HG03558 (cell line): ENCODE results near the gene ZNHIT1.
"Not testable (repeated sequence)": the region's sequence is repeated elsewhere in the genome, so short reads cannot be mapped to it uniquely, and the experiment has no call there.

Experiments
- ATAC-seq: cut with Tn5 transposase; IDR thresholded peaks from one replicate; pipeline ENCODE4 v1.9.1; 2021; ENCODE audit warnings: moderate number of reproducible peaks; ENCODE audit not compliant: unreplicated experiment; ENCODE audit errors: extremely low read depth

Gene ZNHIT1

DNA sequence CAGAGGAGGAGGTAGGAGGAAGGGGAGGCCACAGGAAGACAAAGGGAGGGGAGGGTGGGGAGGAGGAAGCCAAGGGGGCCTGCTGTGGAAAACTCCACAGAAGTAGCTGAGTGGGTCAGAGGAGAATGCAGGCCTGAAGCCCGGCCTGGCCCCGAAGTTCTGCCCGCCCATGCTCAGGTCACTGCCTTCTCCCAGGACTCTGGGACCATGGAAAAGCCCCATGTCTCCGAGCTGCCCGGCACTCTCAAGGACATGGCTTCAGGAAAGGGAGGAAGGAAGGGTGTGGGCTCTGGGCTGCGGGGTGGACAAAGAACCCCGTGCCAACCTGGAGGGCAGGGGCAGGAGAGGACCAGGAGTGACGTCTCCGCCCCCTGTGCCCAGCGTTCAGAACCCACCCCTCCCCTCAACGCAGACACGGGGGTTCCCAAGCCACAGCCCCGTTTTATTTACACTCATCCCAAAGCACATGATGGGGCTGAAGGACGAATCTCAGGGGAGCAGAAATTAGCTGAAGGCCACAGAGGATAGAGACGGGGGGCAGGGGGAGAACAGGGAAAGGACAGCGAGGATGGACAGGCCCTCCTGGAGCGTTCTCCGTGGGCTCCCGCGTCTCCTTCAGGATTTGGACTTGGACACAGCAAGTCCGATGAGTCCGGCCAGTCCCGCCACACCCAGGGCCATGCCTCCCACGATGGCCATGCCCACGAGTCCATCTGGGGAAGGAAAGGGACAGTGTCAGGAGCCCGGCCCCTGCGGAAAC lies 21.4 kb downstream of the ZNHIT1 start:
- ATAC-seq, result no peak

DNA sequence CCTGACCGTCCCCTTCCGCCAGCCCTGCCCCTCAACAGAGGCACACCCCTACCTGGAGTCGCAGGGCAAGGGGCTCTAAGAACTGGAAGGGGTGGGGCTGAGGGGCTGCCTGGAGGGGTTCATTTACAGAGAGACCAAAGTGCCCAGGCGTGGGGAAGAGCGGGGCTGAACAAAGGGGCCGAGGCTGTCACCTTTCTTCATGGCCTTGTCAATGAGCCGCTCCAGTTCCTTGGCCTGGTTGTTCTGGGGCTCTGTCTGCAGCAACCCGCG lies 21.9 kb downstream of the ZNHIT1 start:
- ATAC-seq, result no peak

DNA sequence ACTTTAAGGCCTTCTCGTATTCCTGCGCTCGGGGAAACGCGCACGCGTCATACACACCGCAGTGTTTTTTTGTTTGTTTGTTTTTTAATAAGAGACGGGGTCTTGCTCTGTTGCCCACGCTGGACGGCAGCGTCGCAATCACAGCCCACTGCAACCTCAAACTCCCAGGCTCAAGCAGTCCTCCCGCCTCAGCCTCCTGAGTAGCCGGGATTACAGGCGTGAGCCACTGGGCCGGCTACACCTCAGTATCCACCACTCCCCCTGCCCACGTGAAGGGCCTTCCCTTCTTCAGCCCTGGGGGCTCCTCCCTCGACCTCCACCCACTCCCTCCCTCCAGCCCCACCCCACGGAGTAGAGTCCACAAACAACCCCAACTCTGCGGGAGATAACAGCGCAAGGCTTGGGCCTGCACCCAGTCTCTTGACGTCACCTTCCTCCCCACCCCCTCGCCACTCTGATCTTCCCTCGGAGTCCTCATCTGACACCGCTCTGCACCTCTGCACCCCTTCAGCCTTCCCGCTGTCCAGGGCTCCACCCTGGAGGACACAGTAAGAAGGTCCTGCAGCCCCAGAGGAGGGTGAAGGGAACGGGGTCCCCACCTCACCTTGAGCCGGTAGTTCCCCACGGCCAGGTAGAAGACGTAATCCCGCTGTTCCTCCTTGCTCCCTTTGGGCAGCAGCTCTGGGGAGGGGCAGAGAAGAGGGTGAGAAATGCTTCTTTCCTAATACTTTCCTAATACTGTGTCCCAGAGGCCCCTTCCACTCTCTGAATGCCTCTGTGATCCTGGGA lies 22.5 kb downstream of the ZNHIT1 start:
- no peak for ATAC-seq

DNA sequence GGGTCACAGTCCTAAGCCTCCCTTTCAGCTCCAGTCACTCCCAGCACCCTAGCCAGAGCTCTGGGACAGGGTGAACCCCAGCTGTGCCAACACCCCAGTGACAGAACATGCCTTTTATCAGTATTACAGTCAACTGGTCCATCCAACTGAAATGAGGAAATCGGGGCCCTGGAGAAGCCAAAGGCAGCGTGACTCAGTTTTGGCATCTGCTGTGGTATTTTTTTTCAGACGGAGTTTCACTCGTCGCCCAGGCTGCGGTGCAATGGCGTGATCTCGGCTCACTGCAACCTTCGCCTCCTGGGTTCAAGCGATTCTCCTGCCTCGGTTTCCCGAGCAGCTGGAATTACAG lies 23.0 kb downstream of the ZNHIT1 start:
- ATAC-seq, result no peak

DNA sequence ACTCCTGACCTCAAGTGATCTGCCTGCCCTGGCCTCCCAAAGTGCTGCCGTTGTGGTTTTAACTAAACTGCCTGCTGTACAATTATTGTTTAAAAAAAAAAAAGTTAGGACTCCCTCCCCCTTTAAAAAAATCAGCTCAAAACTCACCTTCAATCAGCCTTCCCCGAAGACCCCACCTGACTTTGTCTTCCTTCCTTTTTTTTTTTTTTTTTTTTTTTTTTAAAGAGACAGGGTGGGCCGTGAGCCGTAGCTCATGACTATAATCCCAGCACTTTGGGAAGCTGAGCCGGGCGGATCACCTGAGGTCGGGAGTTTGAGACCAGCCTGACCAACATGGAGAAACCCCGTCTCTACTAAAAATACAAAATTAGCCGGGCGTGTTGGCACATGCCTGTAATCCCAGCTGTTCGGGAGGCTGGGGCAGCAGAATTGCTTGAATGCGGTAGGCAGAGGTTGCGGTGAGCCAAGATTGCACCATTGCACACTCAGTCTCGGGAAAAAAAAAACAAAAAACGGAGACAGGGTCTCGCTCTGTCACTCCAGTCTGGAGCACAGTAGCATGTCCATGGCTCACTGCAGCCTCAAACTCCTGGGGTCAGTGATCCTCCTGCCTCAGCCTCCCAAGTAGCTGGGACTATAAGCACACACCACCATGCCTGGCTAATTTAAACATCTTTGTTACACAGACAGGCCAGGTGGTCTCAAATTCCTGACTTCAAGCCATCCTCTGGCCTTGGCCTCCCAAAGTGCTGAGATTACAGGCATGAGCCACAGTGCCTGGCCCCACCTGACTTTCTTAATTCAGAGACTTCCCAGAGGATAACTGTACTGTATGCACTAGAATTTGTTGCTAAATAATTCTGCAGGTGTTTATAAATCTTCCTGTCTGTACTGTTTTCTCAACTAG lies 23.7 kb downstream of the ZNHIT1 start:
- no peak for ATAC-seq

DNA sequence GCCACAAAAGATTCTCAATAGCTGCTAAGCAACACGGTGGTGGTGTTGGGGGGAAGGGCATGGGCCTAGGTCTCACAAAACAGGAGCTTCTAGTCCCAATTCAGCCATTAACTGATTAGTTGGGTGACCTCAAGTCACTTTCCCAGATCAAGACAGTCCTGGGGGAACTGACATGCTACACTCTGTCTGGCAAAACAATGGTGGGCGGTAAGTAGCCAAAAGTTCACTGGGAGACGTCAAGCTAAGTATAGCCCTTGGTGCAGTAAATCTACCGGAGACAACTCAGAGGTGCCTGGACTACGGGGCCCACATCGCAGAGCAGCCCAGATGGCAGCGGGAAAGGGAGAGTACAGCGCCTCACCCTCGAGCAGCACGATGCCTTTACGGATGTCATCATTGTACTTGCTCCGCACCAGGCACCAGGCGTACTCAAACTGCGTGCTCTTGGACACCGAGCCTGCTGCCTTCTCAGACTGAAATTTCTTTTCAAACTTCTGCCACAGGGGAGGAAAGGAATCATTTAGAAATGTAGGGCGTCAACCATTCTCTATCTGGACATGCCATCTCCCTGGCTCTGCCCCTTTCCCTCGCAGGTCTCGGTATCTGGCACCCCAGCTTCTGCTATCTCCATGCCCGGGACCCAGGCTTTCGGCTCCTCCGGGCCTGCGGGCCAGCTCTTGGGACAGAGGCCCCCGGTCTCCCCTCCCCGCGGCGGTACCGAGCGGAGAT lies 25.8 kb downstream of the ZNHIT1 start:
- no peak for ATAC-seq

DNA sequence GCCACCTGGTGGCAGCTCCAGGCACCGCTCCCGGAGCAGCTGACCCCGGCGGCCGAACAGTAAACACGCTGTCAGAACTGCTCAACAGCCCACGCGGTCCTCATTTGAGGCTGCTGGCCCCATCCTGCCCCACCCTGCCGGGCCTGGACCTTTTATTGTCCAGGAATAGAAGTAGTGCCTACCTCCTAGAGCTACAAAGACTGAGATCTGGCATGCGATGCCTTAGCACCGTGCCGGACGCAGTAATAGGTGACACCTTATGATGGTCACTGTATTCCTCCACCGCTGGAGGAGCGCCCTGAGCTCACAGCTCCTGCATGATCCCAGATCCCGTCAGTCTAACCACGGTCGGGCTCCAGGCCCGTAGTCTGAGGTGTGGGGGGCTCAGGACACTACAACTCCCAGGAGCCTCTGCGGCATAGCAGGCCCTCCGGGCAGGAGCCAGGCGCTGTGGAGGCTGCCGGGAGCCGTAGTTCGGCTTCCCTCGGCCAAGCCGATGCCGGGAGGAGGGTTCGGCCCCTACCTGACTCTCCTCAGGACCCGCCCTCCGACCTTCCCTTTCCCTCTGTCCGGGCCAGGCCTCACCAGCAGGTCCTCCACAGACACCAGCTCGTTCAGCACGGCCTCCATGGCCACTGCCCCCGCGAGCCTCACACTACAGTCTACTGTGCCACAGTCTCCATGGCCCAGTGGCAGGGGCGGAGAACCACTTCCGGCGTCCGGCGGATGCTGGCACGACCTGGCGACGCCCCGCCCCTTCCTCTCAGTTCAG lies 26.6 kb downstream of the ZNHIT1 start, which contains the start of gene FIS1:
FIS1 (minus strand) TSS at position 707 of the 772 bp plus-strand sequence; CDS start at position 630, 77 bp downstream.
- ATAC-seq, result peak; percentile 69

DNA sequence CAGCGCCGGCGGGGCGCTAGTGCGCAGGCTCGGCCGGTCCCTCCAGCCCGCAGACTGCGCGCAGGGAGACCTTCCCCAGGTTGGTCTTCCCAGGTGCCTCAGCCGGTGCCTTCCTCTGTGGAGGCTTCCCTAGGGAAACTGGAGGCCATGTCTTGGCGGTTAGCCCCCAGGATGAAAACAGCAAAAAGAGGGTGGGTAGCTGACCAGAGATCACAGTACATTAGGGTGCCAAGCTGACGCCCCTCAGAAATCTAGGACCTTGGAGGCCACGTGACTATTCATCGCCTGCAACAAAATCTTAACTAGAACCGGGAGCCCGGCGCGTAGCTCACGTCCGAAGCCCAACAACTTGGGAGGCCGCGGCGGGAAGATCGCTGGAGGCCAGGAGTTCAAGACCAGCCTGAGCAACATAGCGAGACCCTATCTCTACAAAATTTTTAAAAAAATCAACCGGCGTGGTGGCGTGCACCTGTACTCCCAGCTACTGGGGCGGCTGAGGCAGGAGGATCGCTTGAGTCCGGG lies 27.2 kb downstream of the ZNHIT1 start:
- ATAC-seq, result no peak

DNA sequence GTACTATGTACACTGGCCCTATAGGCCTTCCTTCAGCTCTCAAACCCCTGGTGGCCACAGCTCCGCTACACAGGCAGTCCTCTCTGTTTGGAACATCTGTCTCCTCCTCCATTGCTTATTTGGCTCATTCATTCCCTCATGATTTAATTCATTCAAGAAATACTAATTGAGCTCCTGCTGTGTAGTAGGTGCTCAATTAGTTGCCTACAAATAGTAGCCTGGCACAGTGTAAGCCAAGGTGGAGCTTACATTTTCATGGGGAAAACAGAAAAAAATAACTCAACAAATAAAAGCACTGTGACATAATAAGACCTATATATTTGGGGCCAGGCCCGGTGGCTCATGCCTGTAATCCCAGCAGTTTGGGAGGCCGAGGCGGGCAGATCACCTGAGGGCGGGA lies 30.3 kb downstream of the ZNHIT1 start:
- ATAC-seq, result no peak

DNA sequence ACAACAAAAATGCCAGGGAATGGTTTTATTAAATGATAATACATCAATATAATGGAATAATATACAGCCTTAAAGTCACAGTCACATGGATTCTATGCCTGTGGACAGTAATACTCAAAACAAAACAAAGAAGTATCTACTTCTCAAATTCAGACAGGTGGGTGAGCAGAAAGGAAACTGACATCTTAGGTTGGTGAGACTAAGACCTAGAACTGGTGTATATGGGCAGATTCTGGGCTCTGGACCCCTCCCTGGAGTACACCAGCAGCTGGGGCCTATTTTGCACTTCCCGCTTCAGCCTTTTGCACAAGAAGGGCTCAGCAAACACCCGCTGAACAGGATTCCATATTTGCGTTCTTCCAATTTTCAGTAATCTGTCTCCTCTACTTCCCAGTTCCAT lies 32.4 kb downstream of the ZNHIT1 start:
- ATAC-seq, result no peak

DNA sequence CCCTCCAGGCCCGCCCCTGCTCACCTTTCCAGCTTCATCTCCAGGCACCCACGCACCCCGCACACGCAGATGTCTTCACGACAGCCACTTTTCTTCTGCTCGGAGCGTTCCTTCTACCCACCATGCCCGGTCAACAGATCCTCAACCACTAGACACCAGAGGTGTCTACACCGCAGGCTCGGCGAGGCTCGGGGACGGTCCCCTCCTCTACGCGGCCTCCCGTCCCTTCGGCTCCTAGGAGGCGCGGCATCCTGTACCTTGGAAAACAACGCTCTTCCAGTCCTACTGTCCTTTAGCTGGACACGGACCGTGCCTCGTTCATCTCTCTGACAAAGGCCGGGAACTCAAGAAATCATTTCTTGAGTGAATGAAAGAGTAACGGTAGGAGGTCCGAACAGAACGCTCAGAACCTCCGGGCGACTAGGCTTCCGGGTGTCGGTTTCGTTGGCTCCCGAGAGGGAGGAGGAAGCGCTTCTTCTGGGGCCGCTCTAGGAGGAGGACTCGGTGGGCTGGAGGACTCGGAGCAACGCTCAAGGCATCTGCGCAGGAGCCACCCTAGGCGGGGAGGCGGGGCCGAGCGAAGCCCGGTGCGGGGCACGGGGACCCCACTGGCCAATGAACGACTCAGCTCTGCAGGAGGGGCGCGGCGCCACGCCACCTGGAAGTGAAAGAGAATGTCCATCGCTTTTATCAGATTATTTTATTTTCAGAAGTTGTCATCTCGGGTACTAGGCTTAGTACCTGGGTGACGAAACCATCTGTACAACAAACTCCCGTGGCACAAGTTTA lies 34.1 kb downstream of the ZNHIT1 start:
- ATAC-seq, result peak; percentile 86

DNA sequence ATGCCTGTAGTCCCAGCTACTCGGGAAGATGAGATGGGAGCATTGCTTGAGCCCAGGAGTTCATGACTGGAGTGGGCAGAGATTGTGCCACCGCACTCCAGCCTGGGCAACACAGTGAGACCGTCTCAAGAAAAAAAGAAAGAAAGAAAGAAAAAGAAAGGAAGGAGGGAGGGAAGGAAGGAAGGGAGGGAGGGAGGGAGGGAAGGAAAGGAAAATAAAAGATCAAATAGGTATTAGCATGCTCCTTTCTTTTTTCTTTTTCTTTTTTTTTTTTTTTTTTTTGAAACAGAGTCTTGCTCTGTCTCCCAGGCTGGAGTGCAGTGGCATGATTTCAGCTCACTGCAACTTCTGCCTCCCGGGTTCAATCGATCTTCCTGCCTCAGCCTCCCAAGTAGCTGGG lies 35.2 kb downstream of the ZNHIT1 start:
- ATAC-seq, result not testable (repeated sequence)

DNA sequence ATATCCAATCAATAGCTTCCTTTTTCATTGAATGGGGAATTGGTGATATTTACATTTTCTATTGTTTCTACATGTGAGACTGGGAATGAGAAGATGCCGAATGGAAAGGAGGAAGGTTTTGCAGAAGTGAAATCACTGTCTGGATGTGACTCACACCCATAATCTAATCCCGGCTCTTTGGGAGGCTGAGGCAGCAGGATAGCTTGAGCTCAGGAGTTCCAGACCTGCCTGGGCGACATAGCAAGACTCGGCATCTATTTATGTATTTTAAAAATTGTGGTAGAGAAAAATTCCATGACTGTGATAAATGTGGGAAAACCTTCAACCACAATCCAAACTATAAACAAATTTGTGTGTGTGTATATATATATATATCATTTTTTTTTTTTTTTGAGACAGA lies 37.8 kb downstream of the ZNHIT1 start:
- ATAC-seq, result no peak

DNA sequence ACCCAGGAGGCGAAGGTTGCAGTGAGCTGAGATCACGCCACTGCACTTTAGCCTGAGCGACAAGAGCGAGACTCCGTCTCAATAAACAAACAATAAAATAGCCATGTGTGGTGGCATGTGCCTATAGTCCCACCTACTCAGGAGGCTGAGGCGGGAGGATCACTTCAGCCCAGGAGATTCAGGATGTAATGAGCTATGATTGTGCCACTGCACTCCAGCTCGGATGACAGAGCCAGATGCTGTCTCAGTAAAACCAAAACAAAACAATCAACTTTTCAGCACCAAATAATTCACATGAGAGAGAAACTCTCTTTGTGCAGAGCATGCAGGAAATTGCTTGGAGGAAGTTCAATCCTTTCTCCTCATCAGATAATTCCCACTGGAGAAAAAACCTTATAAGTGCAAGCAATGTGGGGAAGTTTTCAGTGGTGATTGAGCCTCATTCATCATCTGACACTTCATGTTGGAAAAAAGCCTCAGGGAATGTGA lies 40.3 kb downstream of the ZNHIT1 start:
- ATAC-seq, result no peak

DNA sequence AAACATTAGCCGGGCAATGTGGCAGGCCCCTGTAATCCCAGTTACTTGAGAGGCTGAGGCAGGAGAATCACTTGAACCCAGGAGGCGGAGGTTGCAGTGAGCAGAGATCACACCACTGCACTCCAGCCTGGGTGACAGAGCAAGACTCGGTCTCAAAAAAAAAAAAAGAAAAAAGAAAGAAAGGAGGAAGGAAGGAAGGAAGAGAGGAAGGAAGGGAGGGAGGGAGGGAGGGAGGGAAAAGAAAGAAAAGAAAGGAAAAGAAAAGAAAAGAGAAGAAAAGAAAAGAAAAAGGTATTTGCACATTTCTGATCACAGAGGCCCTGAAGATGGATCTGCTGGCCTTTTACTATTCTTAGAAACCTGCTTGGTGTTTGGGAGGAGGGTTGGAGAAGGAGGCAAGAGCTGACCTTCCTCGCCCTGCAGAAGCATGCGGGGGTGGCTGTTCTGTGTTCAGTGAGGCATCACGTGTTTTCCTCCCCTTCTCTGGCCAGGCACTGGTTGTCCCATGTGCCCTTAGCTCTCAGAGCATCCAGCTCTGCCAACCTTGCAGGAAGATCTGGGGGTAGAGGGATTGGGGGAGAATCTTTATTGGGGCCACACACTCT lies 46.2 kb downstream of the ZNHIT1 start:
- not testable (repeated sequence) for ATAC-seq

DNA sequence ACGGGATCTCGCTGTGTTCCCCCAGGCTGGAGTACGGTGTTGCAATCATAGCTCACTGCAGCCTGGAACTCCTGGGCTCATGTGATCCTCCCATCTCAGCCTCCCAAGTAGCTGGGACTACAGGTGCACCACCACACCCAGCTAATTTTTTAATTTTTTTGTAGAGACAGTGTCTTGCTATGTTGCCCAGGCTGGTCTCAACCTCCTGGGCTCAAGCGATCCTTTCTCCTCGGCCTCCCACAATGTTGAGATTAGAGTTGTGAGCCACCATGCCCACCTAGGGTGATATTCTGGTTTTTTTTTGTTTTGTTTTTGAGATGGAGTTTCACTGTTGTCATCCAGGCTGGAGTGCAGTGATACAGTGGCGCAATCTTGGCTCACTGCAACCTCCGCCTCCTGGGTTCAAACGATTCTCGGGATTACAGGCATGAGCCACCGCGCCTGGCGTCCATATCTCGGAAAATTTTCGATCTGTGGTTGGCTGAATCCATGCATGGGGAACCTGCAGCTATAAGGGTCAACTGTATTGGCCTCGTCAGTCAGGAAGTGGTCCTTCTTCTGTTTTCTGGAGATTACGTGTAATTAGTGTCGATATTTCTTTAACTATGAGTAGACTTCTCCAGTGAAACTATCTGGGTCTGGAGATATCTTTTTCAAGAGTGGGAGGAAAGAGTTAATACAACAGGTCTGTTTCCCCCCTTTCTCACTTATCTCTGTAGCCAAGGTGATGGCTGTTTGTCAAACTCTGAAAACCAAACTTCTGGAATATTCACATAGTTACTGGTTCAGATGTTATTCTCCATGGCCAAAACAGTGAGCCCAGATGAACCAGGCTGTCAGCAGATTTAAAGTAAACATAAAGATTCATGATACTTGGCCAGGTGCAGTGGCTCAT lies 47.9 kb downstream of the ZNHIT1 start:
- ATAC-seq, result no peak

DNA sequence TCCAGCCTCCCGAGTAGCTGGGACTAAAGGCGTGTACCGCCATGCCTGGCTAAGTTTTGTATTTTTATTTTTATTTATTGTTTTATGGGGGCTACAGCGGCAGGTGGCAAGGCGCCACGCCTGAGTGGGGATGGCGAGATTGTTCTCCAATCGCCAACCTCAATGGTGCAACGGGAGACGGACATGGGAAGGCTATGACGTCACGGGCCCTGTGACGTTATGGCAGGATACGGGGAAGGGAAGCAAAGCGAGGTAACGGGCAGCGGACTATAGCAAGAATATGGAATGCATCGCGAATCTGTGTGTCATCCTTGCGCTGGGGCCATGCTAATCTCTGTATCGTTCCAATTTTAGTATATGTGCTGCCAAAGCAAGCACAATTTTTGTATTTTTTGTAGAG lies 51.7 kb downstream of the ZNHIT1 start:
- no peak for ATAC-seq
